K562 (cell line): Measurements from ENCODE around the gene CGN.

Source experiments
- ZNF121 ChIP-seq: sonication (generic); formaldehyde crosslinking; conservative IDR thresholded peaks from 2 replicates; pipeline ENCODE4 v1.8.0; 2022; ENCODE audit warnings: missing genetic modification reagents
- TF ChIP-seq, protein P1 (sequence below), 3 experiments: IDR thresholded peaks in 2 of 3; conservative IDR thresholded peaks in 1 of 3; 2 replicates each; pipeline ENCODE4 v1.5.1; 2011 to 2012; ENCODE audit warnings: low read length in 3 of 3, mild to moderate bottlenecking in 3 of 3, control low read depth in 2 of 3, improper control_type of control experiment in 1 of 3, inconsistent platforms in 1 of 3, low read depth in 1 of 3, mixed read lengths in 1 of 3, moderate library complexity in 1 of 3; ENCODE audit not compliant: insufficient read depth in 2 of 3
- TF ChIP-seq, protein P2 (sequence below): IDR thresholded peaks from 2 replicates; pipeline ENCODE4 v1.6.1; 2014; ENCODE audit warnings: antibody characterized with exemption

DNA sequence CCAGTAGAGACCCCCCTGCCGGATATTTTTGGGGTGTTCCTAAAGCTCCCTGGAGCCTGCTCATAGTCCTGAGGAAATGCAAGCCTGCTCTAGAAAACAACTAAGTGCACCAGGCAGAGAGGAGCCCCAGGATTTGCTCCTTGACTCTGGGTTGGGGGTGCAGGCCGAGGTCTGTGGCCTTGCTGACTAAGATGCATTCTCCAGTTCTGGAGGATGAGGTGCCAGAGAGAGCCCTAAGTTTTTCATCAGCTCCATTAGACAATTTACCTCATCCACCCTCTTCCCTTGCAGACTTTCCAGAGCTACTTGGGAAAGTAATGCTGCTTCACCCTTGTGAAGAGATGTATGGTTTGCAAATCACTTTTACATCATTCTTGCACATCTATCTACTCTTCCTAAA is 38.0 kb downstream of the CGN start:
- TF ChIP-seq, protein P1, sequence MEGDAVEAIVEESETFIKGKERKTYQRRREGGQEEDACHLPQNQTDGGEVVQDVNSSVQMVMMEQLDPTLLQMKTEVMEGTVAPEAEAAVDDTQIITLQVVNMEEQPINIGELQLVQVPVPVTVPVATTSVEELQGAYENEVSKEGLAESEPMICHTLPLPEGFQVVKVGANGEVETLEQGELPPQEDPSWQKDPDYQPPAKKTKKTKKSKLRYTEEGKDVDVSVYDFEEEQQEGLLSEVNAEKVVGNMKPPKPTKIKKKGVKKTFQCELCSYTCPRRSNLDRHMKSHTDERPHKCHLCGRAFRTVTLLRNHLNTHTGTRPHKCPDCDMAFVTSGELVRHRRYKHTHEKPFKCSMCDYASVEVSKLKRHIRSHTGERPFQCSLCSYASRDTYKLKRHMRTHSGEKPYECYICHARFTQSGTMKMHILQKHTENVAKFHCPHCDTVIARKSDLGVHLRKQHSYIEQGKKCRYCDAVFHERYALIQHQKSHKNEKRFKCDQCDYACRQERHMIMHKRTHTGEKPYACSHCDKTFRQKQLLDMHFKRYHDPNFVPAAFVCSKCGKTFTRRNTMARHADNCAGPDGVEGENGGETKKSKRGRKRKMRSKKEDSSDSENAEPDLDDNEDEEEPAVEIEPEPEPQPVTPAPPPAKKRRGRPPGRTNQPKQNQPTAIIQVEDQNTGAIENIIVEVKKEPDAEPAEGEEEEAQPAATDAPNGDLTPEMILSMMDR (IDR thresholded peaks at IDR 0.05 in 2 of 3, conservative IDR thresholded peaks at IDR 0.05 in 1 of 3; ENCODE audit: insufficient read depth in 2 of 3, low read depth in 1 of 3, low read length in 3 of 3), result no peak
- TF ChIP-seq, protein P2, sequence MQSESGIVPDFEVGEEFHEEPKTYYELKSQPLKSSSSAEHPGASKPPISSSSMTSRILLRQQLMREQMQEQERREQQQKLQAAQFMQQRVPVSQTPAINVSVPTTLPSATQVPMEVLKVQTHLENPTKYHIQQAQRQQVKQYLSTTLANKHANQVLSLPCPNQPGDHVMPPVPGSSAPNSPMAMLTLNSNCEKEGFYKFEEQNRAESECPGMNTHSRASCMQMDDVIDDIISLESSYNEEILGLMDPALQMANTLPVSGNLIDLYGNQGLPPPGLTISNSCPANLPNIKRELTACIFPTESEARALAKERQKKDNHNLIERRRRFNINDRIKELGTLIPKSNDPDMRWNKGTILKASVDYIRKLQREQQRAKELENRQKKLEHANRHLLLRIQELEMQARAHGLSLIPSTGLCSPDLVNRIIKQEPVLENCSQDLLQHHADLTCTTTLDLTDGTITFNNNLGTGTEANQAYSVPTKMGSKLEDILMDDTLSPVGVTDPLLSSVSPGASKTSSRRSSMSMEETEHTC, result no peak
- TF ChIP-seq ZNF121, result no peak
